Endothelial cell of umbilical vein (primary cell): ENCODE measurements around the gene ATP6V1G1. TPM values are rescaled to one million over a fixed set of nuclear protein-coding genes. Genes with fewer than 3 reads are reported as not detected.

Experiments
- Bru-seq: library from RNA; stranded (reverse); fragments of 400-500 nt; gene quantifications from one replicate; lab custom pipeline; 2021; lab: Mats Ljungman, UMichigan
- BruChase-seq, 2 experiments: library from RNA; stranded (reverse); fragments of 400-500 nt; gene quantifications; one replicate each; lab custom pipeline; 2021; lab: Mats Ljungman, UMichigan
- BruUV-seq: library from RNA; stranded (reverse); fragments of 400-500 nt; replicated peaks from 2 replicates; lab custom pipeline; 2021; lab: Mats Ljungman, UMichigan
- CTCF ChIA-PET: fragments of 300-600, 350-600 bp; sonication (Branson Sonifier 250); formaldehyde crosslinking; loops from one replicate; lab custom pipeline; 2021; ENCODE audit warnings: antibody characterized with exemption, inconsistent platforms; lab: Charles Lee
- POLR2A ChIA-PET: fragments of 300-600, 350-600 bp; sonication (Branson Sonifier 250); formaldehyde crosslinking; loops from one replicate; lab custom pipeline; 2021; ENCODE audit warnings: antibody characterized with exemption, inconsistent platforms; lab: Charles Lee
- DNase-seq: peaks from one replicate; pipeline ENCODE4 v3.0.0-alpha.2; 2011; ENCODE audit warnings: low read depth, low spot score
- FAIRE-seq: peaks from 2 replicates; lab custom pipeline; 2011; peaks lifted over from hg19 to GRCh38; lab: Jason Lieb, UNC
- H2AFZ ChIP-seq: 2 replicates; pipeline ENCODE4 v1.6.0; 2012; ENCODE audit warnings: low read depth, low read length, control low read depth, inconsistent platforms
- H3K27ac ChIP-seq: 2 replicates; pipeline ENCODE4 v1.5.1; 2011; ENCODE audit warnings: low read depth, mild to moderate bottlenecking, control low read depth, low read length, moderate library complexity; ENCODE audit not compliant: insufficient read depth
- H3K27me3 ChIP-seq, 2 experiments: 2 replicates each; pipeline versions ENCODE4 v1.6.0 to v1.6.1; 2011; ENCODE audit warnings: low read length in 2 of 2, mixed read lengths in 1 of 2; ENCODE audit not compliant: control insufficient read depth in 2 of 2, insufficient read depth in 2 of 2
- H3K36me3 ChIP-seq, 2 experiments: 2 replicates in 1 of 2; 3 replicates in 1 of 2; pipeline ENCODE4 v1.5.1; 2011; ENCODE audit warnings: low read length in 2 of 2, mild to moderate bottlenecking in 1 of 2, moderate library complexity in 1 of 2; ENCODE audit not compliant: control insufficient read depth in 2 of 2, insufficient read depth in 2 of 2; ENCODE audit errors: extremely low read depth in 1 of 2
- H3K4me1 ChIP-seq: 3 replicates; pipeline ENCODE4 v1.5.1; 2011; ENCODE audit warnings: mild to moderate bottlenecking, low read length; ENCODE audit not compliant: control insufficient read depth, insufficient read depth; ENCODE audit errors: extremely low read depth
- H3K4me2 ChIP-seq: 2 replicates; pipeline ENCODE4 v1.6.1; 2011; ENCODE audit warnings: low read length, control low read depth, mixed read lengths; ENCODE audit not compliant: insufficient read depth
- H3K4me3 ChIP-seq, 3 experiments: fragments of 200-600 bp in 1 of 3; sonication (generic), shearing (Covaris generic) in 1 of 3; replicated peaks in 1 of 3; 2 replicates each; pipeline ENCODE4 v1.5.1; 2011 to 2016; ENCODE audit warnings: control low read depth in 3 of 3, low read length in 3 of 3, mild to moderate bottlenecking in 2 of 3, inconsistent platforms in 1 of 3, low read depth in 1 of 3, moderate library complexity in 1 of 3; ENCODE audit not compliant: insufficient read depth in 1 of 3
- H3K79me2 ChIP-seq: 2 replicates; pipeline ENCODE4 v1.6.0; 2012; ENCODE audit warnings: low read length, inconsistent platforms; ENCODE audit not compliant: control insufficient read depth, insufficient read depth
- H3K9ac ChIP-seq: replicated peaks from 2 replicates; pipeline ENCODE3; 2011; ENCODE audit warnings: low read length, control low read depth; ENCODE audit not compliant: insufficient read depth; ENCODE audit errors: extremely low read depth
- H3K9me1 ChIP-seq: replicated peaks from 3 replicates; pipeline ENCODE4 v1.6.0; 2011; ENCODE audit warnings: mild to moderate bottlenecking, low read length; ENCODE audit not compliant: control insufficient read depth, insufficient read depth; ENCODE audit errors: extremely low read depth
- H3K9me3 ChIP-seq: replicated peaks from 2 replicates; pipeline ENCODE4 v1.5.1; 2012; ENCODE audit warnings: low read length, inconsistent platforms; ENCODE audit not compliant: control insufficient read depth, insufficient read depth
- H4K20me1 ChIP-seq: replicated peaks from 2 replicates; pipeline ENCODE3; 2011; ENCODE audit warnings: mild to moderate bottlenecking, low read length; ENCODE audit not compliant: control insufficient read depth, insufficient read depth; ENCODE audit errors: extremely low read depth
- EZH2 ChIP-seq: IDR thresholded peaks from 2 replicates; pipeline ENCODE4 v1.6.1; 2012; ENCODE audit warnings: borderline replicate concordance, low read depth, mild to moderate bottlenecking, moderate library complexity, low read length, inconsistent platforms; ENCODE audit not compliant: severe bottlenecking
- FOS ChIP-seq: IDR thresholded peaks from 2 replicates; pipeline ENCODE4 v1.6.1; 2011; ENCODE audit warnings: mild to moderate bottlenecking, low read length, moderate library complexity, borderline replicate concordance; ENCODE audit not compliant: insufficient read depth
- GATA2 ChIP-seq: IDR thresholded peaks from 2 replicates; pipeline ENCODE4 v1.7.0; 2011; ENCODE audit warnings: low read depth, mild to moderate bottlenecking, moderate library complexity, mixed read lengths, low read length; ENCODE audit not compliant: insufficient read length, insufficient read depth
- JUN ChIP-seq: IDR thresholded peaks from 2 replicates; pipeline ENCODE4 v1.6.1; 2011; ENCODE audit warnings: borderline replicate concordance, low read depth; ENCODE audit not compliant: insufficient read length, insufficient read depth
- MAX ChIP-seq: IDR thresholded peaks from 2 replicates; pipeline ENCODE4 v1.6.1; 2011; ENCODE audit not compliant: insufficient read depth, insufficient read length
- MYC ChIP-seq: IDR thresholded peaks from one replicate; pipeline ENCODE4 v1.6.1; 2011; ENCODE audit warnings: mild to moderate bottlenecking, low read depth, low read length
- POLR2A ChIP-seq: IDR thresholded peaks from 2 replicates; pipeline ENCODE4 v1.6.1; 2012; ENCODE audit warnings: low read depth, mild to moderate bottlenecking, control low read depth, low read length
- POLR2AphosphoS5 ChIP-seq: IDR thresholded peaks from 2 replicates; pipeline ENCODE4 v1.6.1; 2012; ENCODE audit warnings: low read depth, mild to moderate bottlenecking, control low read depth, low read length, moderate library complexity; ENCODE audit not compliant: insufficient read depth
- dilution Hi-C: fragments of 300-500 bp; cut with MboI; formaldehyde crosslinking; loops from one replicate; pipeline ENCODE4 v1.15.0; 2019; ENCODE audit warnings: low sequenced_read_pairs; ENCODE audit not compliant: extremely low pct_ligation_motif_present
- intact Hi-C: fragments of 100-400 bp; cut with micrococcal nuclease; formaldehyde crosslinking; loops from one replicate; pipeline ENCODE4 v1.10.0; 2022
- long read RNA-seq: library from polyadenylated mRNA; stranded (forward); transcript quantifications from one replicate; pipeline ENCODE4 v2.0.0, GENCODE V29; 2021
- polyA minus RNA-seq, 3 experiments: library from RNA; depleted of rRNA, polyadenylated mRNA; stranded (reverse); fragments of >200 nt; gene quantifications; 1 replicate in 1 of 3; 2 replicates in 2 of 3; pipeline ENCODE4 v1.2.3, GENCODE V29; 2011
- polyA plus RNA-seq, 4 experiments: library from polyadenylated mRNA; depleted of rRNA in 3 of 4; stranded (reverse) in 3 of 4; unstranded in 1 of 4; fragments of >200 nt; gene quantifications; 2 replicates each; pipeline versions ENCODE4 v1.2.1 to v1.2.3, GENCODE V29; 2011 to 2012; ENCODE audit warnings: missing spikeins in 1 of 4
- total RNA-seq: library from RNA; stranded (reverse); gene quantifications from 2 replicates; pipeline ENCODE4 v1.2.3, GENCODE V29; 2021
- TF ChIP-seq, protein P1 (sequence below), 2 donors: IDR thresholded peaks; 1 replicate in 1 of 2; 2 replicates in 1 of 2; pipeline ENCODE4 v1.5.1; 2011; ENCODE audit warnings: low read length in 2 of 2, mild to moderate bottlenecking in 2 of 2, moderate library complexity in 2 of 2, control low read depth in 1 of 2, inconsistent platforms in 1 of 2, low read depth in 1 of 2; ENCODE audit not compliant: insufficient read depth in 1 of 2; ENCODE audit errors: extremely low read depth in 1 of 2

ATP6V1G1 gene
- total RNA-seq = 78.9 and 82.0 TPM in 2 replicates
- polyA plus RNA-seq = 72.0 and 96.9 TPM in 2 replicates
- 132 and 139 TPM in 2 replicates for polyA plus RNA-seq (2011; cell fraction: cytosol; rRNA removed)
- 44.3 and 57.7 TPM in 2 replicates for polyA plus RNA-seq (2011; cell fraction: nucleus; rRNA removed)
- polyA plus RNA-seq (2012) = 120 and 125 TPM in 2 replicates
- polyA minus RNA-seq = 26.1 and 35.3 TPM in 2 replicates
- 29.0 TPM for polyA minus RNA-seq (2011; cell fraction: cytosol; rRNA and poly(A)+ RNA removed)
- 15.6 and 25.5 TPM in 2 replicates for polyA minus RNA-seq (2011; cell fraction: nucleus; rRNA and poly(A)+ RNA removed)
- Bru-seq, nascent RNA = percentile 91 among the genes with signal in this experiment
- BruChase-seq, experiment 1, labeled RNA remaining after a 6-hour chase = percentile 95 among the genes with signal in this experiment
- percentile 91 among the genes with signal in this experiment for BruChase-seq, experiment 2, labeled RNA remaining after a 2-hour chase
- long read RNA-seq, transcript ATP6V1G1-201 (3 exons, 1,080 nt) = major isoform, 536 of 545 reads
- long read RNA-seq, partial matches to known transcripts = 4 of 545 reads
- long read RNA-seq, other reads (novel, unspliced or antisense) = 5 of 545 reads

DNA sequence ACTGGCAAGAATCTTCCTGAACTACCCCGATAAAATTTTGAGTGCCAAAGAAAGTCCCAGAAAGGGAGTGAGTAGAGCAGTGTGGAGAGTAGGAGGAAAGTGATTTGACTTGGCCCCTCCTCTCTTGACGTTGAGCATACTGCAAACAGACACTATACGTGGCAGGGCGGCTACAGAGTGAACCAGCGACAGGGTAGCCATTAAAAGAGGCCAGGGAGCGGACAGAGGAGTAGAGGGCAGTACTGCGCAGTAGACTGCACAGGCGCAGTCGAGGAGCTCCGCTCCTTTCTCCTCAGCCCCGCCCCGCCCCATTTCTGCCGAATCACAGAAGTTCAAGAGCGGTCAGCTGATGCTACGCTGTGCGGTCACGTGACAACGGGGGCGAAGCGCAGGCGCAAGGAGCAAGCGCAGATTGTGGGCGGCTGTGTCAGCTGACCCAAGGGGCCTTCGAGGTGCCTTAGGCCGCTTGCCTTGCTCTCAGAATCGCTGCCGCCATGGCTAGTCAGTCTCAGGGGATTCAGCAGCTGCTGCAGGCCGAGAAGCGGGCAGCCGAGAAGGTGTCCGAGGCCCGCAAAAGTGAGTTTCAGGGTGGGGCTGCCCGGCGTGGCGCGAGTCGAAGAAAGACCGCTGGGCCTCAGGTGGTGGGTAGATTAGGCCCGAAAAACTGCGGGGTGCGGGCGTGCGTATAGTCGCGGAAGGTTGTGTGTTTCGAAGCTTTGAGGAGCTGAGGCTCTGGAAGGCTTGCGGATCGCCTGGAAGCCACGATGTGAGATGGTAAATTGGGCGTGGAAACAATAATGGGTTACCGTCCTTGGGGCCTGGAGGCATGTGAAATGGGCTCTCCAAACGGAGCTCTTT lies at the start of gene ATP6V1G1:
Gene ATP6V1G1, plus strand, starts transcription at position 425 of the 858 bp plus-strand sequence. Its CDS starts 70 bp downstream, at position 495.
- H3K4me3 ChIP-seq = peak within 1 kb of the TSS; percentile 24 to 79 (median 73)
- H3K27ac ChIP-seq = peak within 1 kb of the TSS; percentile 66
- H3K27me3 ChIP-seq = no peaks in the 10 kb centered on the region
- peak within 1 kb of the TSS; percentile 88 for H2AFZ ChIP-seq
- TF ChIP-seq POLR2AphosphoS5 (peak; percentile 86), POLR2A (peak; percentile 91), MYC (no peak), EZH2 (no peak), FOS (no peak), MAX (peak; percentile 97), JUN (no peak), GATA2 (no peak)
- TF ChIP-seq, protein P1, sequence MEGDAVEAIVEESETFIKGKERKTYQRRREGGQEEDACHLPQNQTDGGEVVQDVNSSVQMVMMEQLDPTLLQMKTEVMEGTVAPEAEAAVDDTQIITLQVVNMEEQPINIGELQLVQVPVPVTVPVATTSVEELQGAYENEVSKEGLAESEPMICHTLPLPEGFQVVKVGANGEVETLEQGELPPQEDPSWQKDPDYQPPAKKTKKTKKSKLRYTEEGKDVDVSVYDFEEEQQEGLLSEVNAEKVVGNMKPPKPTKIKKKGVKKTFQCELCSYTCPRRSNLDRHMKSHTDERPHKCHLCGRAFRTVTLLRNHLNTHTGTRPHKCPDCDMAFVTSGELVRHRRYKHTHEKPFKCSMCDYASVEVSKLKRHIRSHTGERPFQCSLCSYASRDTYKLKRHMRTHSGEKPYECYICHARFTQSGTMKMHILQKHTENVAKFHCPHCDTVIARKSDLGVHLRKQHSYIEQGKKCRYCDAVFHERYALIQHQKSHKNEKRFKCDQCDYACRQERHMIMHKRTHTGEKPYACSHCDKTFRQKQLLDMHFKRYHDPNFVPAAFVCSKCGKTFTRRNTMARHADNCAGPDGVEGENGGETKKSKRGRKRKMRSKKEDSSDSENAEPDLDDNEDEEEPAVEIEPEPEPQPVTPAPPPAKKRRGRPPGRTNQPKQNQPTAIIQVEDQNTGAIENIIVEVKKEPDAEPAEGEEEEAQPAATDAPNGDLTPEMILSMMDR (IDR thresholded peaks at IDR 0.05; ENCODE audit: extremely low read depth in 1 of 2, insufficient read depth in 1 of 2, low read depth in 1 of 2, low read length in 2 of 2) = peak in 1 of 2 donors; percentile 11
- intact Hi-C loops (loop anchor here (1.0 to 2.0 kb wide), 5 partner anchors 24 to 189 kb away; partner anchors contain the start of genes TMEM268 and WHRN), dilution Hi-C loops (no loop called here)
- no peaks in the 10 kb centered on the region for H3K36me3 ChIP-seq
- ChIA-PET POLR2A (interaction anchor here (0.6 to 1.5 kb wide), 13 partner anchors 10 to 88 kb away, joined by 3 to 5 read pairs (median 3); partner anchors contain the start of genes TMEM268 and WHRN), CTCF (interaction anchor here (0.6 to 2.9 kb wide), 11 partner anchors 11 to 182 kb away, joined by 3 to 24 read pairs (median 4); partner anchors contain the start of gene TMEM268)
- DNase-seq = peak; percentile 99
- TSS peak; percentile 41 for BruUV-seq
- peak within 1 kb of the TSS; percentile 81 for H3K4me2 ChIP-seq
- H3K9me3 ChIP-seq = no peaks in the 10 kb centered on the region
- H3K4me1 ChIP-seq = peaks cover 22% of the 10 kb centered on the region
- peaks cover 49% of the 10 kb centered on the region for H3K79me2 ChIP-seq
- H3K9ac ChIP-seq = peak within 1 kb of the TSS; percentile 91
- H4K20me1 ChIP-seq = no peaks in the 10 kb centered on the region
- peak; percentile 97 for FAIRE-seq
- H3K9me1 ChIP-seq = no peaks in the 10 kb centered on the region
